HG02571 (cell line): ENCODE results near the gene F7.
"Not testable (repeated sequence)": the region's sequence is repeated elsewhere in the genome, so short reads cannot be mapped to it uniquely, and the experiment has no call there.

ENCODE experiments used
- ATAC-seq: cut with Tn5 transposase; IDR thresholded peaks from one replicate; pipeline ENCODE4 v1.9.1; 2021; ENCODE audit warnings: mild to moderate bottlenecking, moderate library complexity; ENCODE audit not compliant: unreplicated experiment

Gene F7

GRCh38 chr13:113105032-113105920, at the start of gene F7:
Gene F7 (plus strand): TSS chr13:113105791. CDS start chr13:113105842, 51 bp downstream.
- ATAC-seq = no peak

DNA sequence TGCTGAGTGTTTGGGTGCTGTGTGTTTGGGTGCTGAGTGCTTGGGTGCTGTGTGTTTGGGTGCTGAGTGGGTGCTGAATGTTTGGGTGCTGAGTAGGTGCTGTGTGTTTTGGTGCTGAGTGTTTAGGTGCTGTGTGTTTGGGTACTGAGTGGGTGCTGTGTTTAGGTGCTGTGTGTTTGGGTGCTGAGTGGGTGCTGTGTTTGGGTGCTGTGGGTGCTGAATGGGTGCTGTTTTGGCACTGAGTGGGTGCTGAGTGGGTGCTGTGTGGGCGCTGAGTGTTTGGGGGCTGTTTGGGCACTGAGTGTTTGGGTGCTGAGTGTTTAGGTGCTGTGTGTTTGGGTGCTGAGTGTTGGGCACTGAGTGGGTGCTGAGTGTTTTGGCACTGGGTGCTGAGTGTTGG, 48.5 kb upstream of the F7 start:
- no peak for ATAC-seq

GRCh38 chr13:113057559-113057958, 48.0 kb upstream of the F7 start:
- ATAC-seq = not testable (repeated sequence)

GRCh38 chr13:113058129-113058987, 47.2 kb upstream of the F7 start:
- ATAC-seq = no peak

DNA sequence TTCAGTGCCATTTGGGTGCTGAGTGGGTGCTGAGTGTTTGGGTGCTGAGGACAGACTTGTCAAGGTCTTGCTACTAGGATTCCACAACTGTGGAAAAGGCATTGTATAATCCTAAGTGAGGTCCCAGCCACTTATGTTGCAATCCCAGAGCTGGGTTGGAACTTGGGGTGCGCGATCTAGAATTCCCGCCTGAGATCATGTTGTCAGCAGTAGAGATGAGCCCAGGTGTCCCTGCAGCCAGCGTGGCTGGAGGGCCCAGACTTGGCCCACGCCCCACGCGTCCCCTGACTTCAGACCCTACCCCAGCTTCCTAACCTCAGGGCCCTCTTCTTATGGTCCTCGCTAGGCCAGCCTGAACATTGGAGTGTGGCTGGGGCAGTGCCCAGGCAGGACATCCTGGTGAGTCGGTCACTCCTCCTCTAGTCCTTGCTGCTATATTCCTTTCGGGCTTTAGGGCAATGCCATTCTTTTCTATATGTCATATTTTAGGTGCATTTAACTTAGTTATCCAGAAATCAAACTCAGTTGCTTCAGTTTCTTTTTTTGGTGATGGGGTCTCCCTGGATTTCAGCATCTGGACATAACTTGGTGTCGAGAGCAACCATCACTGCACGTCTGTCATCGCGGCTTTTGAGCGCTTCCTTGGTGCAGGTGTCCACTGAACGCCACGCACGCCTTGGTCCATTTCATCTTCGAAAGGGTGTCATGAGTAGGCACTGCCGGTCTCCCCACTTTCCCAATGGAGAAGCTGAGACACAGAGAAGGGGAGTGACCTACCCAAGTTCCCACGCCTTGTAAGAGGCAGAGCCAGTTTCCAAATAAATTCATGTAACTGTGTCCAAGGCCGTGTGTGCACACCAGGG, 46.4 kb upstream of the F7 start:
- ATAC-seq = no peak

GRCh38 chr13:113059891-113060290, 45.7 kb upstream of the F7 start:
- no peak for ATAC-seq

DNA sequence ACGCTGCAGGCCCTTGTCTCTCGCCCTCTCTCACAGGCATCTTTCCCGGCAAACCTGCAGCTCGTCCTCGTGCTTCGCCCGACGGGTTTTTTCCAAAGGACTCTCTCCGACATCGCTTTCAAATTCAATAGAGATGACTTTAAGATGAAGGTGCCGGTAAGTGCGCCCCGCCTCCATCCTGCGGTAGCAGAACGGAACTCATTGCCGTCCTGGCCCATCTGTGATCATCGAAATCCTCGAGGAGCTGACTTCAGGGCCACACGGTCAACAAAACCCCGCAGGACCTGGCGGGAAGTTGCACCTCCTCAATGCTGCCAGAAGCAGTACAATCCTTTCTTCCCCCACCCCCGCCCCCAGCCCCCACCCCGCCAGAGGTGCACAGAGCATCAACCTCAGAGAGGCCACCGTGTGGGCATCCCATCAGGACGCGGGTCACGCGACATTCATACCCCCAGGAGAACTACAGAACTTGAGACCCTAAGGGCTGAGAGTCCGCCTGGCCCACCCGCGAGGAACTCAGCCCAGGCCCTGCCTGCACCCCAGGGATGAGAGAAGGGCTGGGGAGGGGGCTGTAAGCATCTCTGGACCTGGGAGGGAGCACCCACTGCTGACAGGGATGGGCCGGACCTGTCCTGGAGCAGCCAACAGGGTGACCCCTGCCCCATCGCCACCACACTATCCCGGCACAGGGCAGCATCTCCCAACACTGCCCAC, 44.9 kb upstream of the F7 start:
- no peak for ATAC-seq

DNA sequence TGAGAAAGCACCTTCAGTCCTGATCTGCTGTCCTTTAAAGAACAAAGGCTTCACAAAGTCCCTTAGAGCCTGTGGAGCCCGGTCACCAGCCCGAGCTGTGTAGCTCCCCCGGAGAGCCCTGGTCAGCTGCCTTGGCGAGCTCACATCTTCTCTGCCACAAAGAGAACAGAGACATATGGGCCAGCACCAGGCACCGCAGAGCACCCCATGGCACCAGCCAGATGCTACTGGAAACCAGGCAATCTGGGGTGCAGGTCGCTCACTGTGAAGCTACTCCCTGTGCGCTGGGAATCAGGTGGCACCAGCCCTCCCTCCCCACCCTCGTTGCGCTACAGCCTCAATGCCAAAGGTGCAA, 44.3 kb upstream of the F7 start:
- ATAC-seq = no peak

GRCh38 chr13:113061796-113062425, 43.7 kb upstream of the F7 start:
- ATAC-seq = no peak

GRCh38 chr13:113062691-113063090, 42.9 kb upstream of the F7 start:
- ATAC-seq = no peak

DNA sequence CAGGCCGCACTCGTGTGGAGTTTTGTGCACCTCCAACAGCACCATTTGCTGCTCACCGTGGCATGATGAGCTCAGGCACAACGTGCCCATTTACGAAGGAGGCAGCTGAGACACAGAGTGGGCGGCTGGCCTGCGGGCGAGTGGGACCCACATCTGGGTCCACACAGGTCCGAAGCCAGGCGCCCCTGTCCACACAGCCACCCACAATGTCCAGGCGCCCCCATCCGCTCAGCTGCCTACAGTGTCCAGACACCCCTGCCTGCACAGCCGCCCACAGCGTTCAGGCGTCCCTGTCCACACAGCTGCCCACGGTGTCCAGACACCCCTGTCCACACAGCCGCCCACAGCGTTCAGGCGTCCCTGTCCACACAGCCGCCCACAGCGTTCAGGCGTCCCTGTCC, 42.5 kb upstream of the F7 start:
- no peak for ATAC-seq

DNA sequence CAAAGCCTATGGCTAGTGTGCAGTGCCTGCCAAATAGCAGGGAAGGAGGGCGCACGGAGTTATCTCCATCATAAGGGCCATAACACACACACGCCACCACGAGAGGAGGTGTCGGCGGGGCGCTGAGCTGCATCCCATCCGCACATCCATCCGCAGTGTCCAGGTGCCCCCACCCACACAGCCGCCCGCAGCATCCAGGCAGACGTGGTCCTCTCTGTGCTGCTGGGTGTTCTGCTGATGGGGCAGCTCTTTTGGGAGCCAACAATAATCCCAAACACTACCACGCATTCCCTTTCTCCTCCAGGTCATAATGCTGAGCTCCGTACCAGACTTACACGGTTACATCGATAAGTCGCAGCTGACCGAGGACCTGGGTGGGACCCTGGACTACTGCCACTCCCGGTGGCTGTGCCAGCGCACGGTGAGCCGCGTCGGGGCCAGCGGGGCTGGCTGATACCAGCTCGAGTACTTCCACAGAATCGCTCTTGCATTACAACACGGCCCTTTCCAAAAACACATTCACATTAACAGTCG, 41.5 kb upstream of the F7 start:
- no peak for ATAC-seq

- no peak for ATAC-seq
Observed at GRCh38 chr13:113064534-113065405, 40.8 kb upstream of the F7 start.

DNA sequence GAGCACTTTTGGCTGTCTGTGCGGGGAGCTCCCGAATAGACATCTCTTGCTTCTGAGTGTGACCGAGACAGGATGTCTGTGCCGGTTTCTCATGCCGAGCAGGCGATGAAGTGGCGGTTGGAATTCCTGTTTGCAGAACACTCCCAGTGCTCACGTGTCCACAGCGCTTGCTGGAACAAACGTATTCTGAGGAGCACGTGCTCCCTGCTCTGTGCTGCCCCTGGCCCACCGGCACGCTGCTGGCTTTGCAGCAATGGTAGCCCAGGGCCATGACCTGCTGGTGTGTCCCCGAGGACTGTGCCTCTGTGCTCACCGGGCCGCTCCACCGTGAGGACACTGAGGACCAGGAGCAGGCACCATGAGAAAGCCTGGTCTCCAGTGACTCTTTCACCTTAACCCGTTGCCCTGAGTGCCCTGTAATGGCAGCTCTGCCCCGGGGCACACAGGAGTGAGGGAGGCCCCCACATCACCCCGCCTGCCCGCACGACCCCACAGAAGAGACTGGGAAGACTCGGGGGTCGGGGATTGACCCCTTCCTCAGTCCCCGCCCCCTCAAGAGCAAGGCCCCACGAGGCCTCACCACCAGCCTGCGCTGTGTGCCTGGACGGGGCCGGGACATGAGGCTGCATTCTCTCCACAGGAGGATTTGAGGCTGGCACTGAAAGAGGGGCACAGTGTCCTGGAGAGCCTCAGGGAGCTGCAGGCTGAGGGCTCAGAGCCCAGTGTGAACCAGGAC, 40.0 kb upstream of the F7 start:
- no peak for ATAC-seq

DNA sequence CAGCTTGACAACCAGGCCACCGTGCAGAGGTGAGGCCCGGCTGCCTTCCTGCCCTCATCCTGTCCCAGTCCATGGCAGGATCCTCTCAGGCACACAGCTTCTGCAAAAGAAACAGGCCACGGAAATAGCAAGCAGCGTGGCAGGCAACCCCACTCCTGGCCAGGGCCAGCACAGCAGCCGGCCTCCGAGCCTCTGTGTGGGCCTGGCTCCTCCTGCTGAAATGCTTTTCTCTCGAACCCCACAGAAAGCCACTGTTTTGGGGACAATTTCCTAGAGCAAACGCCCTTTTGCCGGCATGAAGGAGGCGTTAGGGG, 39.5 kb upstream of the F7 start:
- no peak for ATAC-seq

- ATAC-seq = no peak
Observed at GRCh38 chr13:113066746-113067145, 38.8 kb upstream of the F7 start.

DNA sequence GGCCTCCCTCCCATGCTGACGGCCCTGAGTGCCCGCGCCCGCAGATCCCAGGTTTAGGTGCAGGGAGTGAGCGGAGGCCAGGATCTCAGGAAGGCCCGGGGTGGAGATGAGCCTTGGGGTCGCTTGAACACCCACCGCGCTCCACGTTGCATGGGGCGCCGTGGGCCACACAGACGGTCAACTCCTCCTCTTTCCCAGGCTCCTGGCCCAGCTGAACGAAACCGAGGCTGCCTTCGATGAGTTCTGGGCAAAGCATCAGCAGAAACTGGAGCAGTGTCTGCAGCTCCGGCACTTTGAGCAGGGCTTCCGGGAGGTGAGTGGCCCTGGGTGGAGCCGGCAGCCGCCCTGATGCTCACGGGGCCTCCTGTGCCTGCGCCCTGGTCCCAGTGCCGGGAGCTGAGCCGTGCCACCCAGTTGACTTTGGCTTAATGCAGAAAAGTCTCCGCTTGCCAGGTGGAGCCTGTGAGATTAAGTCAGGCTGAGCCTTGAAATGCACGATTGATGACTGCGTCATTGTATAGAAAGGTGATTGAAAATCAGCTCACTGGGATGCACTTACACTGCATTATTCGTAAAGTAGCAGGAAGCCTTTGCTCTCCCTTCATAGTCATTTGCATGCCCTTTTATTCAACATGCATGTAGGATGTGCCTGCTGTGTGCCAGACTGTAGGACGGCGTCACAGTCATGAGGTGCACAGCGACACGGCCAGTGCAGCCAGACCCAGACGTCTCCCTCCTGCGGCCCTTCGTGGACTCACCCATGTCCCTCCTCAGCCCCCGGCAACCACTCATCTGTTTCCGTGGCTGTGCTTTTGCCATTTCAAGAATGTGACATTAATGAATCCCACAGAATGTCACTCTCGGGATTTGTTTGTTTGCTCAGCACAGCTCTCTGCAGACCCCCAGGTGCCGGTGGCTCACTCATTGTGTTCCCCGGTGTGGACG, 35.5 kb upstream of the F7 start:
- ATAC-seq = no peak
